Tibial artery (tissue), 4 donors: Measurements from ENCODE around the gene CYBC1.

Source experiments
- DNase-seq, 2 donors: peaks; one replicate each; pipeline ENCODE4 v3.0.0-alpha.2; 2019
- H3K27ac ChIP-seq, 2 donors: fragments of 200-600 bp; sonication (generic) in 1 of 2; 1 replicate in 1 of 2; 2 replicates in 1 of 2; pipeline ENCODE4 v1.5.1; 2018 to 2019; ENCODE audit warnings: mild to moderate bottlenecking in 1 of 2
- H3K27me3 ChIP-seq, 2 donors: fragments of 200-600 bp; sonication (generic) in 1 of 2; one replicate each; pipeline versions ENCODE4 v1.5.1 to v1.6.0; 2016 to 2019
- H3K36me3 ChIP-seq, 3 donors: fragments of 200-600 bp; sonication (generic) in 2 of 3; one replicate each; pipeline ENCODE4 v1.5.1; 2016 to 2019; ENCODE audit warnings: mild to moderate bottlenecking in 2 of 3
- H3K4me1 ChIP-seq, 4 donors: fragments of 200-600 bp; sonication (generic) in 2 of 4; 1 replicate in 3 of 4; 2 replicates in 1 of 4; pipeline ENCODE4 v1.5.1; 2016 to 2019
- H3K4me3 ChIP-seq, 2 donors: fragments of 200-600 bp; sonication (generic) in 1 of 2; 1 replicate in 1 of 2; 2 replicates in 1 of 2; pipeline ENCODE4 v1.5.1; 2018 to 2019; ENCODE audit warnings: mild to moderate bottlenecking in 2 of 2
- H3K9me3 ChIP-seq, 3 donors: fragments of 200-600 bp; sonication (generic) in 1 of 3; one replicate each; pipeline ENCODE4 v1.5.1; 2016 to 2019
- intact Hi-C: fragments of 100-400 bp; cut with DNase I; formaldehyde crosslinking; loops from one replicate; pipeline ENCODE4 v1.15.0; 2023; ENCODE audit warnings: low total_unique reads
- TF ChIP-seq, protein P1 (sequence below), 2 experiments: fragments of 200-600 bp in 1 of 2; fragments of 450-650 bp in 1 of 2; IDR thresholded peaks; one replicate each; pipeline ENCODE4 v1.5.1; 2017 to 2019; ENCODE audit warnings: antibody characterized with exemption in 2 of 2, mild to moderate bottlenecking in 1 of 2, moderate library complexity in 1 of 2

The CYBC1 gene

DNA sequence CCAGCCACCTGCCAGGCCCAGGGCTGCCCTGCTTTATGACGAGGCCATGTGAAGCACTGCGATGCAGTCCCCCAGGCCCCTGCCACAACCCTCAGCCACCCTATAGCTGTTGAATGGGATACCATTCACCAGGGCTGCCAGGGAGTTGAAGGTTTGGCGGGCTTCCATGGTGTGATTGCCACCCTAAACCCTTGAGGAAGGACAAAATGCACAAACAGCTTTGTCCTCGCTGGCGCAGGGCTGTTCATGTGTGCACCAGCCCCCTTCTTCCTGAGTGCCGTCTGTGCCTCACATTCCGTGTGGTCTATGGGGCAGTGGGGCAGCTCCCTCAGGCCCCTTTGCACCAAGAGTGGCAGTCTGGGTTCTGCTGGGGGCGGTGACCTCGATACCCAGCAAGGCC, 33.3 kb upstream of the CYBC1 start:
- H3K4me3 ChIP-seq: no peak overlapping the region
- peaks cover 73 to 99% (median 90%) of the 10 kb centered on the region in 3 donors for H3K36me3 ChIP-seq
- TF ChIP-seq, protein P1, sequence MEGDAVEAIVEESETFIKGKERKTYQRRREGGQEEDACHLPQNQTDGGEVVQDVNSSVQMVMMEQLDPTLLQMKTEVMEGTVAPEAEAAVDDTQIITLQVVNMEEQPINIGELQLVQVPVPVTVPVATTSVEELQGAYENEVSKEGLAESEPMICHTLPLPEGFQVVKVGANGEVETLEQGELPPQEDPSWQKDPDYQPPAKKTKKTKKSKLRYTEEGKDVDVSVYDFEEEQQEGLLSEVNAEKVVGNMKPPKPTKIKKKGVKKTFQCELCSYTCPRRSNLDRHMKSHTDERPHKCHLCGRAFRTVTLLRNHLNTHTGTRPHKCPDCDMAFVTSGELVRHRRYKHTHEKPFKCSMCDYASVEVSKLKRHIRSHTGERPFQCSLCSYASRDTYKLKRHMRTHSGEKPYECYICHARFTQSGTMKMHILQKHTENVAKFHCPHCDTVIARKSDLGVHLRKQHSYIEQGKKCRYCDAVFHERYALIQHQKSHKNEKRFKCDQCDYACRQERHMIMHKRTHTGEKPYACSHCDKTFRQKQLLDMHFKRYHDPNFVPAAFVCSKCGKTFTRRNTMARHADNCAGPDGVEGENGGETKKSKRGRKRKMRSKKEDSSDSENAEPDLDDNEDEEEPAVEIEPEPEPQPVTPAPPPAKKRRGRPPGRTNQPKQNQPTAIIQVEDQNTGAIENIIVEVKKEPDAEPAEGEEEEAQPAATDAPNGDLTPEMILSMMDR (IDR thresholded peaks at IDR 0.05): no peak
- peaks cover 0 to 10% (median 5%) of the 10 kb centered on the region in 4 donors for H3K4me1 ChIP-seq
- H3K27ac ChIP-seq: no peak overlapping the region
- H3K9me3 ChIP-seq: no peaks in the 10 kb centered on the region
- no peak for DNase-seq
- H3K27me3 ChIP-seq: no peaks in the 10 kb centered on the region
- intact Hi-C loops: no loop called here

DNA sequence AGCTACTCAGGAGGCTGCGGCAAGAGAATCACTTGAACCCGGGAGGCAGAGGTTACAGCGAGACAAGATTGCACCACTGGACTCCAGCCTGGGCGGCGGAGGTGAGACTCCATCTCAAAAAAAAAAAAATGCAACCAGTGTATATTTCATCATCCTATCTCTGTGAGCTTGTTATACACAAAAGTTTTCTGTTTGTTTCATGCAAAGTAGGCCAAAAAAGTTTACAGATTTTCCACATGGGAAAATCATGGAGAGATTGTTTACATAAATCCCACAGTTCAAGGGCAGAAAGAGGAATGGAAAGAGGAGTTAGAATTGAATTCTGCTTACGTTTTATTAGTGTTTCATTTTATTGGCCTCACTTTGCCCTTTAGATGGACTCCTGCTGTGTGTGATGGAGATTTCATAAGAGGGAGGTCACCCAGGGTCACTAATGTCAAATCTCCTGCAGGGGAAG, 32.7 kb upstream of the CYBC1 start:
- no peaks in the 10 kb centered on the region for H3K27me3 ChIP-seq
- DNase-seq: no peak
- H3K9me3 ChIP-seq: no peaks in the 10 kb centered on the region
- H3K27ac ChIP-seq: no peak overlapping the region
- TF ChIP-seq, protein P1 (IDR thresholded peaks at IDR 0.05): no peak
- H3K36me3 ChIP-seq: peaks cover 79 to 100% (median 96%) of the 10 kb centered on the region in 3 donors
- peaks cover 0 to 4% (median 0%) of the 10 kb centered on the region in 4 donors for H3K4me1 ChIP-seq
- intact Hi-C loops: no loop called here
- no peak overlapping the region for H3K4me3 ChIP-seq

DNA sequence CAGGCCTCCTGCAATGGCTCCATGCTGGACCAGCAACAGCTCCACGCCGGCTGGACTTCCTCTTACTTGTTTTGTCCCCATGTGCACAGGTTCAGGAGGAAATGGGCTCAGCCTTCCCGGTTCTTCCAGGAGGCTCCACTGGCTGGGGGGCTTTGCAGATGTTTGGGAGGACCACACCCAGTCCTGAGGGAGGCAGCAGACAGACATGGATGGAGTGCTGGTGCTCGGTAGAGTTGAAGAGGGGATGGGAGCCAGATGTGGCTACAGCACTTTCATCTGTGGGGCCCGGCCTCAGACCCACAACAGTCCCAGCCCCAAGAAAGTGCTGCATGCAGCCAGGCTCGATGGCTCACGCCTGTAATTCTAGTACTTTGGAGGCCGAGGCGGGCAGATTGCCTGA, 29.8 kb upstream of the CYBC1 start:
- H3K4me3 ChIP-seq: no peak overlapping the region
- intact Hi-C loops: no loop called here
- no peak overlapping the region for H3K27ac ChIP-seq
- peaks cover 71 to 100% (median 83%) of the 10 kb centered on the region in 3 donors for H3K36me3 ChIP-seq
- H3K9me3 ChIP-seq: no peaks in the 10 kb centered on the region
- DNase-seq: no peak
- TF ChIP-seq, protein P1 (IDR thresholded peaks at IDR 0.05): no peak
- H3K27me3 ChIP-seq: no peaks in the 10 kb centered on the region
- H3K4me1 ChIP-seq: no peaks in the 10 kb centered on the region

DNA sequence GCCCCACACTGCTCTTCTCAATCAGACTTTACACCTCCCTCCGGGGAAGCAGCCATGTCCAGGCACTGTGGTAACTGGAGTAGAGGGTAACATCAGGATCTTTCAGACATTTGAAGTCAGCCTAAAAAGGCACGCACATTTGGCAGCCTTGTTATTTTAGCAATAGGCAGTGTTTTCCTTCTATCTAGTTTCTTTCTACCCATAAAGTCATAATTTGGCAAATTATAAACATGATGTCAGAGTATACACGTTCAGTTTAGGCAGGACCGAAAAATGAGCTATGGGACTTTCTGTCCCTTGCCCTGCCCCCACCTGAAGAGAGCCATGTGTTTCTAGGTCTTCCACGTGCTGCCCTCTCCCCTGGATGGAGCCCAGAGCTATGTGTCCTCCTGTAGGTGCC, 29.1 kb upstream of the CYBC1 start:
- H3K27ac ChIP-seq: no peak overlapping the region
- TF ChIP-seq, protein P1 (IDR thresholded peaks at IDR 0.05): no peak
- intact Hi-C loops: no loop called here

DNA sequence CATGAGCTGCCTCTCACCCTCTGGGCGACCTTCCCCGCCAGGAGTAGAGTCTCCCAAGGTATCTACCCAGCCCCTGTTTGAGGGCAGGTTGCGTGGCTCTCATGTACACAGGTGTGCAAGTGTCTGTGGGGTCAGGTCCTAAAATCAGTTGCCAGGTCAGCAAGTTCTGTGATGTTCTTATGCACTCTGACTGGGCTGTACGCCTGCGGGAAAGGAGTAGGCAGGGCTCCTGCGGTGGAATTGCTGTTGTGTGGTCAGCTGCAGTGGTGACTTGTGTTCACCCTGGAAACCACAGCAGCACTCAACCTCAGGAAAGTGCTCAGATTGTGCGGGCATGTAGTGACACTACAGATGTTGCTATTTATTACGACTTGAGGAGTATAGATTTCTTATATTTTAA, 27.4 kb upstream of the CYBC1 start:
- Histone ChIP-seq H3K9me3 (no peaks in the 10 kb centered on the region), H3K27ac (no peak overlapping the region), H3K4me1 (no peaks in the 10 kb centered on the region), H3K36me3 (peaks cover 68 to 100% (median 82%) of the 10 kb centered on the region in 3 donors), H3K27me3 (no peaks in the 10 kb centered on the region), H3K4me3 (no peak overlapping the region)
- TF ChIP-seq, protein P1 (IDR thresholded peaks at IDR 0.05): no peak
- DNase-seq: no peak
- intact Hi-C loops: no loop called here

More for the DNA sequence above, 29.1 kb upstream of the CYBC1 start:
- Histone ChIP-seq H3K4me1 (no peaks in the 10 kb centered on the region), H3K4me3 (no peak overlapping the region), H3K9me3 (no peaks in the 10 kb centered on the region), H3K27me3 (no peaks in the 10 kb centered on the region), H3K36me3 (peaks cover 68 to 100% (median 80%) of the 10 kb centered on the region in 3 donors)
- DNase-seq: no peak

DNA sequence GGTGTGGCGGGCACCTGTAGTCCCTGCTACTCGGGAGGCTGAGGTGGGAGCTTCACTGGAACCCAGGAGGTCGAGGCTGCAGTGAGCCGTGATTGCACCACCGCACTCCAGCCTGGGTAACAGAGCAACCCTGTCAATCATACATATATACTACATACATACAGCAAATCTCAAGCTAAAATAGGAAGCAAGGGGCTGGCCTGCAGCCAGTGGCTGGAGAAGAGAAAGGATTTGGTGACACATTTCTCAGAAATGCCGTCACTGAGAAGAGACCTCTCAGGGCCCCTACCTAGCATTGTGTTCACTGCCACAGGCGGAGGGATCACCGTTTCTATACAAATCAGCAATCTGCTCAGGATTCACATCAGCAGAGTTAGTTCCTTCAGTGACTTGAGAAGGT, 24.9 kb upstream of the CYBC1 start:
- H3K27me3 ChIP-seq: no peaks in the 10 kb centered on the region
- H3K4me1 ChIP-seq: no peaks in the 10 kb centered on the region
- TF ChIP-seq, protein P1 (IDR thresholded peaks at IDR 0.05): no peak
- DNase-seq: no peak
- H3K9me3 ChIP-seq: no peaks in the 10 kb centered on the region
- no peak overlapping the region for H3K27ac ChIP-seq
- H3K36me3 ChIP-seq: peaks cover 49 to 96% (median 75%) of the 10 kb centered on the region in 3 donors
- H3K4me3 ChIP-seq: no peak overlapping the region
- intact Hi-C loops: no loop called here
